Measurements from ENCODE around the gene BNC2. TPM values are rescaled to one million over a fixed set of nuclear protein-coding genes. Genes with fewer than 3 reads are reported as not detected.

Gene BNC2
- total RNA-seq, 1 donor from 2014 or later, result under 0.01 TPM

- DNase-seq (ENCODE audit: low read depth), result no peak
- no peak for TF ChIP-seq CTCF (IDR thresholded peaks at IDR 0.05; ENCODE audit: insufficient read depth, low read length, severe bottlenecking)
- H3K36me3 ChIP-seq (ENCODE audit: control insufficient read depth, insufficient read depth, low read length), result no peaks in the 10 kb centered on the region
- no peak for FAIRE-seq
- no peaks in the 10 kb centered on the region for H3K27me3 ChIP-seq (ENCODE audit: control insufficient read depth, insufficient read depth, low read length)
- H3K4me3 ChIP-seq (ENCODE audit: low read depth, low read length), result no peak overlapping the region
Observed at GRCh38 chr9:16469184-16469583, 401.3 kb downstream of the BNC2 start.

- no peak for DNase-seq (ENCODE audit: low read depth)
- FAIRE-seq, result no peak
- Histone ChIP-seq H3K4me3 (ENCODE audit: low read depth, low read length) (no peak overlapping the region), H3K27me3 (ENCODE audit: control insufficient read depth, insufficient read depth, low read length) (no peaks in the 10 kb centered on the region), H3K36me3 (ENCODE audit: control insufficient read depth, insufficient read depth, low read length) (no peaks in the 10 kb centered on the region)
- TF ChIP-seq CTCF (IDR thresholded peaks at IDR 0.05; ENCODE audit: insufficient read depth, low read length, severe bottlenecking), result no peak
Observed at GRCh38 chr9:16461851-16462250, 408.6 kb downstream of the BNC2 start.

- no peak for TF ChIP-seq CTCF (IDR thresholded peaks at IDR 0.05; ENCODE audit: insufficient read depth, low read length, severe bottlenecking)
- no peak overlapping the region for H3K4me3 ChIP-seq (ENCODE audit: low read depth, low read length)
- H3K27me3 ChIP-seq (ENCODE audit: control insufficient read depth, insufficient read depth, low read length), result no peaks in the 10 kb centered on the region
- DNase-seq (ENCODE audit: low read depth), result no peak
- H3K36me3 ChIP-seq (ENCODE audit: control insufficient read depth, insufficient read depth, low read length), result no peaks in the 10 kb centered on the region
- FAIRE-seq, result no peak
Observed at GRCh38 chr9:16461137-16461840, 409.2 kb downstream of the BNC2 start.

GRCh38 chr9:16460696-16461095 lies 409.8 kb downstream of the BNC2 start:
- no peak for FAIRE-seq
- H3K27me3 ChIP-seq (ENCODE audit: control insufficient read depth, insufficient read depth, low read length), result no peaks in the 10 kb centered on the region
- DNase-seq (ENCODE audit: low read depth), result no peak
- no peaks in the 10 kb centered on the region for H3K36me3 ChIP-seq (ENCODE audit: control insufficient read depth, insufficient read depth, low read length)
- TF ChIP-seq CTCF (IDR thresholded peaks at IDR 0.05; ENCODE audit: insufficient read depth, low read length, severe bottlenecking), result no peak
- no peak overlapping the region for H3K4me3 ChIP-seq (ENCODE audit: low read depth, low read length)

- no peak for FAIRE-seq
Observed at GRCh38 chr9:16459421-16460148, 410.9 kb downstream of the BNC2 start.

More at GRCh38 chr9:16459421-16460148, 410.9 kb downstream of the BNC2 start:
- no peak overlapping the region for H3K4me3 ChIP-seq (ENCODE audit: low read depth, low read length)
- no peak for TF ChIP-seq CTCF (IDR thresholded peaks at IDR 0.05; ENCODE audit: insufficient read depth, low read length, severe bottlenecking)
- DNase-seq (ENCODE audit: low read depth), result no peak
- no peaks in the 10 kb centered on the region for H3K36me3 ChIP-seq (ENCODE audit: control insufficient read depth, insufficient read depth, low read length)
- H3K27me3 ChIP-seq (ENCODE audit: control insufficient read depth, insufficient read depth, low read length), result no peaks in the 10 kb centered on the region

Measured in bronchial epithelial cell (primary cell).